Esophagus squamous epithelium (tissue), 5 donors: ENCODE measurements around the gene PRKAR1B. TPM values are rescaled to one million over a fixed set of nuclear protein-coding genes. Genes with fewer than 3 reads are reported as not detected.

ENCODE experiments used
- DNase-seq: peaks from one replicate; lab custom pipeline; 2025; lab: John Stamatoyannopoulos, UW
- H3K27ac ChIP-seq, 4 donors: fragments of 200-600 bp; sonication (generic); one replicate each; pipeline ENCODE4 v1.5.1; 2016 to 2019; ENCODE audit warnings: mild to moderate bottlenecking in 1 of 4
- H3K27me3 ChIP-seq, 4 donors: fragments of 200-600 bp; sonication (generic); 1 replicate in 3 of 4; 2 replicates in 1 of 4; pipeline versions ENCODE4 v1.5.1 to v1.6.0; 2017 to 2021; ENCODE audit warnings: antibody characterized with exemption in 1 of 4
- H3K36me3 ChIP-seq, 3 donors: fragments of 200-600 bp; sonication (generic); one replicate each; pipeline ENCODE4 v1.5.1; 2016 to 2019
- H3K4me1 ChIP-seq, 3 donors: fragments of 200-600 bp; sonication (generic); one replicate each; pipeline ENCODE4 v1.5.1; 2017 to 2019
- H3K4me3 ChIP-seq, 4 donors: fragments of 200-600 bp; sonication (generic); 1 replicate in 3 of 4; 2 replicates in 1 of 4; pipeline ENCODE4 v1.5.1; 2016 to 2019; ENCODE audit warnings: mild to moderate bottlenecking in 2 of 4, moderate library complexity in 1 of 4
- H3K9me3 ChIP-seq, 3 donors: fragments of 200-600 bp; sonication (generic); one replicate each; pipeline ENCODE4 v1.5.1; 2016 to 2019
- CTCF ChIP-seq, 6 experiments: fragments of 450-650 bp in 4 of 6; fragments of 200-600 bp in 2 of 6; sonication (generic) in 2 of 6; IDR thresholded peaks; one replicate each; pipeline ENCODE4 v1.5.1; 2016 to 2019; ENCODE audit warnings: antibody characterized with exemption in 6 of 6, mild to moderate bottlenecking in 4 of 6, moderate library complexity in 4 of 6
- POLR2A ChIP-seq, 4 donors: fragments of 450-650 bp; IDR thresholded peaks; one replicate each; pipeline ENCODE4 v1.6.1; 2017; ENCODE audit warnings: antibody characterized with exemption in 4 of 4, mild to moderate bottlenecking in 4 of 4, moderate library complexity in 3 of 4
- WGBS, 2 donors: methylation state at CpG; one replicate each; pipeline ENCODE4 v1.1.5; 2018; 5-methylcytosine and 5-hydroxymethylcytosine counted together
- intact Hi-C: fragments of 100-400 bp; cut with DNase I; formaldehyde crosslinking; loops from one replicate; pipeline ENCODE4 v1.15.0; 2022
- total RNA-seq, 4 donors: library from RNA; depleted of rRNA; stranded (reverse); fragments of >200 nt; gene quantifications; one replicate each; pipeline ENCODE4 v1.1.0, GENCODE V29; 2016
- donor health status: DM: yes; HTN: yes; CAD: no.

Gene PRKAR1B
- total RNA-seq, 4 donors from 2014 or later = 10.2 to 13.1 (median 12.5) TPM

GRCh38 chr7:500521-501420, 226.3 kb downstream of the PRKAR1B start:
- WGBS, 2 donors = 88 to 91% methylated on average over 18 to 32 of the region's 35 CpGs
- Histone ChIP-seq H3K9me3 (no peaks in the 10 kb centered on the region), H3K27me3 (no peaks in the 10 kb centered on the region), H3K27ac (no peak overlapping the region), H3K36me3 (peaks cover 0 to 45% (median 10%) of the 10 kb centered on the region in 3 donors), H3K4me3 (no peak overlapping the region), H3K4me1 (peaks cover 0 to 37% (median 10%) of the 10 kb centered on the region in 3 donors)
- no peak for DNase-seq
- TF ChIP-seq POLR2A (IDR thresholded peaks at IDR 0.05) (no peak), CTCF (IDR thresholded peaks at IDR 0.05) (no peak)
- intact Hi-C loops = no loop called here

GRCh38 chr7:499853-500485, 227.1 kb downstream of the PRKAR1B start:
- no peak for DNase-seq
- H3K4me3 ChIP-seq = no peak overlapping the region
- no peaks in the 10 kb centered on the region for H3K9me3 ChIP-seq
- no peaks in the 10 kb centered on the region for H3K27me3 ChIP-seq
- peaks cover 0 to 36% (median 10%) of the 10 kb centered on the region in 3 donors for H3K4me1 ChIP-seq
- peaks cover 0 to 44% (median 10%) of the 10 kb centered on the region in 3 donors for H3K36me3 ChIP-seq
- intact Hi-C loops = no loop called here
- TF ChIP-seq CTCF (IDR thresholded peaks at IDR 0.05) (no peak), POLR2A (IDR thresholded peaks at IDR 0.05) (no peak)
- no peak overlapping the region for H3K27ac ChIP-seq
- 90 to 92% methylated on average over 13 to 20 of the region's 20 CpGs for WGBS, 2 donors

Other genes starting within 250 kb of the PRKAR1B start
- 10 to 100 TPM in 2 of 4 donors, 1 to 10 TPM in 2; 5.1 to 13.5 (median 8.5) TPM for gene PDGFA, start 207.4 kb downstream of the PRKAR1B start, total RNA-seq
- gene DNAAF5, start 582 bp downstream of the PRKAR1B start, total RNA-seq = 10 to 100 TPM; 23.7 to 30.1 (median 28.2) TPM
- gene SUN1, start 105.2 kb upstream of the PRKAR1B start, total RNA-seq = 100 to 1,000 TPM in 3 of 4 donors, 10 to 100 TPM in 1; 78.0 to 113 (median 105) TPM
- 10 to 100 TPM; 22.3 to 29.6 (median 27.8) TPM for gene GET4, start 149.3 kb upstream of the PRKAR1B start, total RNA-seq
- 10 to 100 TPM in 2 of 4 donors, 1 to 10 TPM in 2; 6.0 to 13.7 (median 9.9) TPM for gene ADAP1, start 227.4 kb upstream of the PRKAR1B start, total RNA-seq
- 10 to 100 TPM in 1 of 4 donors, 1 to 10 TPM in 3; 4.0 to 13.0 (median 6.9) TPM for gene COX19, start 248.3 kb upstream of the PRKAR1B start, total RNA-seq